NCI-H146 (cell line): ENCODE results near the gene ANKRD36C.
"Not testable (repeated sequence)": the region's sequence is repeated elsewhere in the genome, so short reads cannot be mapped to it uniquely, and the experiment has no call there.

Experiments used
- DNase-seq: peaks from one replicate; lab custom pipeline; 2025; lab: John Stamatoyannopoulos, UW

Gene ANKRD36C

DNA sequence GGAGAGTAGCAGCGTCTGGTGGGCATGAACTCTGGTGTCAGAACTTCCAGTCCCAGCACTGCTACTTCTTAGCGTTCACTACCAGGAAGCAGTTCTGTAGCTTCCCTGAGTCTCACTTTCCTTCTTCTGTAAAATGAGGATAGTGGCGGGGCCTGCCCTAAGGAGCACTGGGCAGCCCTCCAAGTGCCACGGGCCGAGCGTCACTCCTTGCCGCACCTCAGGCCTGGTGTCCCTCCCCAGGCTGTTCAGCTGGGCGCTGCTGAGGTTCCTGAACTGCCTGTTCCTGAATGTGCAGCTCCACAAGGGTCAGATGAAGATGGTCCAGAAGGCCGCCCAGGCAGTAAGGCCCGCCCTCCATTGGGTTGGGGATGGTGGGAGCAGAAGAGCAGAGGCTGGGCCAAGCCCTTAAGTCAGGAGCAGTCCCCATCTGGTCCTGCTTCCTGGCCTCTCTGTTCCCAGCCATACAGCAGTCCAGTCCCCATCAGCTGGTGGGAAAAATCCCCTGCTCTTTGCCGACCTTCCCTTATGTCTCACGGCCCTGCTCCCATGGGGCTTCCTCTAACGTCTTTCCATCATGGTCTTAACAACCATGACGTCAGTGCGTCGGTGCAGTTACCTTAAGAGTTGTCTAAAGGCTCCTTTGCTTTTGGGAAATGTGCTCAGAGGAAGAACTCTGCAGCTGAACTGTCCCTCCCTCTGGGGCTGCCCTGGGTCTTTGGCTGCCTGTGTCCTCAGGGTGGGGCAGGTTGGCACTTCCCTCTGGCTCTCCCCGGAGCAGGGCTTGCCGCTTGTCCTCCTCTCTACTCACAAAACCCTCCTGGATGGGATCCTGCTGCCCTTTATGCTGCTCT lies 195.2 kb downstream of the ANKRD36C start:
- DNase-seq, result not testable (repeated sequence)

DNA sequence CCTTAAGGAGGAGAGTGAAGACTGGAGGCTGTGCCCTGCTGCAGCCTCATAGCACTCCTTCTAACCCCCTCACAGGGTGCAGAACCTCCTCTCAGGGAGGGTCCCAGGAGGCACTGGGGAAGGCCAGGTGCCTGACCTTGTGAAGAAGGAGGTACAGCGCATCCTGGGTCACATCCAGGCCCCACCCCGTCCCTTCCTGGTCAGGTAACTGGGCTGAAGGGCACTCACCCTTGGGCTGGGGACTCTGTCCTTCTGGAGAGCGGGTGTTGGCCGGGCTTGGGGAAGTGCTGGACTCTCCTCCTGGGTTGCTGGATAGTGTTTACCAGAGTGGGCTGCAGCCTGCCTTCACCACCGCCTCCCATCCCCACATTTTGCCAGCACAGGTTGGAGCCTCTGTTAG lies 197.7 kb downstream of the ANKRD36C start:
- DNase-seq, result not testable (repeated sequence)

DNA sequence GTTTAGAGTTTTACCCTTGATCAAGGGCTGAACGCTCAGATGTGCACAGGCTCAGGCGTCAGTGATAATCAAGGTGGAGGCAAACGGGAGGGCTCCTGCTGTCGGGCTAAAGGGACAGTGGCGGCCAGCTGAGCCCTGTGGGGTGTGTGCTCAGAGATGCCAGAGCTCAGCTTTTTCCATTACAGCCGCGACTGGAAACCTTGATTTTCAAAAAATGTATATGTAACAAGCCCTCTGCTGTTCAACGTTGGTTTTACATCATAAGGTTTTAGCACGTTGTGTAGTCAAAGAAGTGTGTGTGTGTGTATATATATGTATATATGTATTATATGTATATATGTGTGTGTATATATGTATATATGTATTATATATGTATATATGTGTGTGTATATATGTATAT lies 201.4 kb downstream of the ANKRD36C start:
- DNase-seq, result not testable (repeated sequence)

DNA sequence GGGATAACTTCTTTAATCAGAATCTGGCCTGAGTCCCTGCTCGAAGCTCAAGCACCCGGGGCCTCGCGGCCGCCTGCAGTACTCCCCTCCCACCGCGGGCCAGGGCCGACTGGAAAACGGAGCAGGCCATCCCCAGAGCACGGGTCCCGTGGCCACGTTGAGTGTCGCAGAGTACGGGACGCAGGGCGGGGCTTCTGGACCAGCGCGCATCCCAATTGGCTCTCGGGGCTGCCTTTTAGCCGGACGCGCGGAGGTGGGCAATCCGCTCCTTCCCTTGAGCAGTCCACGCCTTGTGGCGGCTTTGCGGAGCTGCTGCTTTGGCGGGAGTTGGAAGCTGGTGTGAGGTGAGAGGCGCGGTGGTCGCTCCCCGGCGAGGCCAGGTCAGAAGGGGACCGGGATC lies 202.2 kb downstream of the ANKRD36C start:
- DNase-seq, result not testable (repeated sequence)

DNA sequence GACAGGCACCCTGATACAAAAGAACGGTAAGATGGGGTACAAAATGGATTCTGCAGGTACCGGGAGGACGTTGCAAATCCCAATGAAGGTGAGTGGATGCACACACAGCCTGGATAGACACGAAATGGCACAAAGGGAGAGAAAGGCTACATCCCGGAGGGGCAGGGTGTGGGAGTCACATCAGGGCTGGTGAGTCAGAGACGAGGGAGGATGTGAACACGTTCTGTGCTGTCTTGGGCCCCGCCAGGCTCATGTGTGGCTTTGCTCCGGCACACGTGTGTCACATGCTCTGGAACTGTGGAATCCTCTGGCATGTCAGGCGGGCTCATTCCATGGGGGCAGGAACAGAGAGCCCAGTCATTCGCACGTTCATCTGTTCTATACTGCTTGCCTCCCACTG lies 203.0 kb downstream of the ANKRD36C start:
- not testable (repeated sequence) for DNase-seq
